UCSD-AML1 (cell line): ENCODE data around the gene SFT2D2.
"Not testable (repeated sequence)": the region's sequence is repeated elsewhere in the genome, so short reads cannot be mapped to it uniquely, and the experiment has no call there.

Experiments
- DNase-seq: peaks from one replicate; lab custom pipeline; 2025; ENCODE audit not compliant: unreplicated experiment; lab: John Stamatoyannopoulos, UW

SFT2D2 gene

DNA sequence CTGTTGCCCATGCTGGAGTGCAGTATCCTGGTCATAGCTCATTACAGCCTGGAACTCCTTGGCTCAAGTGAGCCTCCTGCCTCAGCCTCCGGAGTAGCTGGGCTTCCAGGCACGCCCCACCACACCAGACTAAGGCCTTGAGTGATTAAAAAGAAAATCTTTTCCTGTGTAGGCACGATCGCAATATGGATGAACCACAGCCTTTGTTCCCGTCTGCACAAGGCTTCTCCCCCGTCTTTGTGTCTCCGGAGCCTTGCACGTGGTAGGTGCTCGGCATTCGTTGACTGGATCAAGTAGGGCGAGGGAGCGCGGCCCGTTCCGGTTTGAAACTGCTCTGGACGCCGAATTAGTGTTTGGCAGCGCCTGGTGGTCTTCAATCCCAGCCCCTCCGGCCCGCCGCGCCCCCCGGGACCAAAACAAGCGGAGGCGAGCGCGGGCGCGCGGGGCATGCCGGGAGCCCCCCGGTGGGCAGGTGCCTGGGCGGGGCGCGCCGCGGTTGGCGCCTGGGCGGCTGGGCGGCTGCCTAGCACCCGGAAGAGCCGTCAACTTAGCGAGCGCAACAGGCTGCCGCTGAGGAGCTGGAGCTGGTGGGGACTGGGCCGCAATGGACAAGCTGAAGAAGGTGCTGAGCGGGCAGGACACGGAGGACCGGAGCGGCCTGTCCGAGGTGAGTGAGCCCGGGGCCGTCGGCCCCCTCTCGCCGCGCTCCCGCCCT lies at the start of gene SFT2D2:
TSS of gene SFT2D2 (plus strand) at position 529 of the 715 bp plus-strand sequence. CDS start at position 605, 76 bp downstream.
- DNase-seq, result peak; percentile 83

- DNase-seq, result no peak
These were observed 47.6 kb upstream of the SFT2D2 start for GRCh38 chr1:168178227-168178637.

GRCh38 chr1:168178638-168179437 lies 47.0 kb upstream of the SFT2D2 start, which contains the start of gene TIPRL:
Gene TIPRL, plus strand, starts transcription at chr1:168178962. Its CDS starts 116 bp downstream, at chr1:168179078.
- peak; percentile 94 for DNase-seq

GRCh38 chr1:168179438-168180147 lies 46.2 kb upstream of the SFT2D2 start:
- DNase-seq, result peak; percentile 27

- no peak for DNase-seq
These were observed 45.7 kb upstream of the SFT2D2 start for GRCh38 chr1:168180148-168180524.

- not testable (repeated sequence) for DNase-seq
These were observed 44.6 kb upstream of the SFT2D2 start for GRCh38 chr1:168181063-168181720.

GRCh38 chr1:168187177-168187576 lies 38.6 kb upstream of the SFT2D2 start:
- no peak for DNase-seq

GRCh38 chr1:168190403-168190802 lies 35.4 kb upstream of the SFT2D2 start:
- DNase-seq, result no peak

DNA sequence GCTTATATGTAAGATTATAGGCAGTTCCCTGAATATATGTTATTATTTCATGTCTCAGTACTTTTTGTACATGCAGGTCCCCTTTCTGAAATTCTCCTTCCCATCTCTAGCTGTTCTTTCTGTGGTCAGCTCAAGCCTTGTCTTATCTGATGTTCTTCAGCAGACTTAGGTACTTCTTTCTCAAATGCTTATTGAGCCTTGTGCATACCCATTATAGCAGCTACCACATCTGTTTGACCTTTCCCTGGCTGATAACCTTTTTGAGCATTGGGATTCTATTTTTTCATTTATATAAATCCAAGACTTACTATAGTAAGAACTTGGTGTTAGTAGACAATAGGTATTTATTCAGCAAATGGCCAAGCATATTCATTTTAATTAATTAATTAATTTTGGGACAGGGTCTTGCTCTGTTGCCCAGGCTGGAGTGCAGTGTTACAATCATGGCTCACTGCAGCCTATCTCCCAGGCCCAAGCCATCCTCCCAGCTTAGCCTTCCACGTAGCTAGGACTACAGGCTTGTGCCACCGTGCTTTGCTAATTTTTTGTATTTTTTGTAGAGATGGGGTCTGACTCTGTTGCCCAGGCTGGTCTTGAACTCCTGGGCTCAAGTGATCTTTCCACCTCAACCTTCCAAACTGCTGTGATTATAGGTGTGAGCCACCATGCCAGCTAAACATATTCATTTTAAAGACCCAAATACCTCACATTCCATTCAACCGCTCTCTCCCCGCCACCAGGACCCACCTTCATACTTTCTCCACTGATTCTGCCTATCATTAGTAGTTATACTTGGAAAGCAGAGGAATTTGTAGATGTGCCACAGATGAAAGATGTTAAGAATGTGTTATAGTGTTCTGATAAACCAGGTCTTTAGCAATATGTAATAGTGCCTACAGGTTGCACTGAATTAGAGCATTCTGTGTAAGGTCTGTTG lies 30.3 kb upstream of the SFT2D2 start:
- DNase-seq, result no peak

GRCh38 chr1:168199056-168199455 lies 26.7 kb upstream of the SFT2D2 start:
- DNase-seq, result no peak

- no peak for DNase-seq
These were observed 22.7 kb upstream of the SFT2D2 start for GRCh38 chr1:168202941-168203654.

DNA sequence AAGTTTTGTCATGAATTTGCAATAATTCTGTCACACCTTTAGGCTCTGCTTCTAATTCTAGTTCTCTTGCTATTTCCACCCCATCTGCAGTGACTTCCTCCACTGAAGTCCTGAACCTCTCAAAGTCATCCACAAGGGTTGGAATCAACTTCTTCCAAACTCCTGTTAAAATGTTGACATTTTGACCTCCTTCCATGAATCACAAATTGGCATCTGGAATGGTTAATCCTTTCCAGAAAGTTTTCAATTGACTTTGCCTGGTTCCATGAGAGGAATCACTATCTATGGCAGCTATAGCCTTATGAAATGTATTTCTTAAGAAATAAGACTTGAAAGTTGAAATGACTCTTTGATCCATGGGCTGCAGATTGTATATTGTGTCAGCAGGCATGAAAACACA lies 19.7 kb upstream of the SFT2D2 start:
- DNase-seq, result no peak

DNA sequence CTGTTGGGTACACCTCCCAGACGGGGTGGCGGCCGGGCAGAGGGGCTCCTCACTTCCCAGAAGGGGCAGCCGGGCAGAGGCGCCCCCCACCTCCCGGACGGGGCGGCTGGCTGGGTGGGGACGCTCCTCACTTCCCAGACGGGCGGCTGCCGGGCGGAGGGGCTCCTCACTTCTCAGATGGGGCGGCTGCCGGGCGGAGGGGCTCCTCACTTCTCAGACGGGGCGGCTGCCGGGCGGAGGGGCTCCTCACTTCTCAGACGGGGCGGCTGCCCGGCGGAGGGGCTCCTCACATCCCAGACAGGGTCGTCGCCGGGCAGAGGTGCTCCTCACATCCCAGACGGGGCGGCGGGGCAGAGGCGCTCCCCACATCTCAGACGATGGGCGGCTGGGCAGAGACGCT lies 18.1 kb upstream of the SFT2D2 start:
- DNase-seq, result not testable (repeated sequence)

- no peak for DNase-seq
These were observed 15.5 kb upstream of the SFT2D2 start for GRCh38 chr1:168210312-168210711.

DNA sequence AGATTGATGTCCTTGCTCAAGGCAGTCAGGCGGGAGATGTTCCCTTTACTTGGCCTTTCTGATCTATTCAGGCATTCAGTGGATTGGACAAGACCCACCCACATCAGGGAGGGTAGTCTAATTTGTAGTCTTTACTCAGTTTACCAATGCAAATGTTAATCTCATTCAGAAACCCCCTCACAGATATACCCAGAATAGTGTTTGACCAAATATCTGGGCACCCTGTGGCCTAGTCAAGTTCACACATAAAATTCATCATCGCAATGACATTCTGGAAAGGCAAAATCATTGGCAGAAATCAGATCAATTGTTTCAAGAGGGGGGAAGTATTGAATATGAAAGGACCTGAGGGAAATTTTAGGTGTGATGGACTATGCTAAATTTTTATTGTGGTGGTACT lies 12.5 kb upstream of the SFT2D2 start:
- no peak for DNase-seq

DNA sequence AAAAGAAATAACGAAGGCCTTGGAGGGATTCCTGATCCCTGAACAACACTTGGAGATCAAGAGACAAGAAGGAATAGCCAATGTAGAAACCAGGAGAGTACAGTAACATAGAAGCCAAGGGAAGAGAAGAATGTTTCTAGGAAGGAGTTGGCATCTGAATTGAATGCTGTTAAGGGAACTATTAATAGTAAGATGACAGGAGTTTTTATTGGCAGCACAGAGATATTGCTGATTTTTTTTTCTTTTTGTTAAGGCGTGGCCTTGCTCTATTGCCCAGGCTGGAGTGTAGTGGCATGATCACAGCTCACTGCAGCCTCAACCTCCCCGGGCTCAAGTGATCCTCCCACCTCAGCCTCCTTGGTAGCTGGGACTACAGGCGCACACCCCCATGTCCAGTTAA lies 9.6 kb upstream of the SFT2D2 start:
- DNase-seq, result no peak

- DNase-seq, result no peak
These were observed 8.1 kb upstream of the SFT2D2 start for GRCh38 chr1:168217664-168218063.

- no peak for DNase-seq
These were observed 7.1 kb upstream of the SFT2D2 start for GRCh38 chr1:168218658-168219057.

DNA sequence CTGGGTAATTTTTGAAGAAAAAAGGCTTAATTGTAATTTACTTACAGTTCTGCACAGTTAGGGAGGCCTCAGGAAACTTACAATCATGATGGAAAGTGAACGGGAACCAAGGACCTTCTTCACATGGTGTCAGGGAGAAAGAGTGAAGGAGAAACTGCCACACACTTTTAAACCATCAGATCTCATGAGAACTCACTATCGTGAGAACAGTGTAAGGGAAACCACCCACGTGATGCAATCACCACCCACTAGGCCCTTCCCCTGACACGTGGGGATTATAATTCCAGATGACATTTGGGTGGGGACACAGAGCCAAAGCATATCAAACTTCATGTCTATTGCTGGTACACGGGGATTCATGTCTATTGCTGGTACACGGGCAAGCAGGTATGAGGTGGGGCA lies 5.3 kb upstream of the SFT2D2 start:
- no peak for DNase-seq
